ENCODE results near the gene MRPS10.

Gene MRPS10

GRCh38 chr6:42159431-42160024, 58.1 kb downstream of the MRPS10 start:
- no peak for DNase-seq (ENCODE audit: extremely low read depth, low read depth)
- H3K4me3 ChIP-seq (replicated peaks; ENCODE audit: low read depth, low read length) = no peak overlapping the region
- TF ChIP-seq CTCF (IDR thresholded peaks at IDR 0.05; ENCODE audit: low read depth, low read length, missing control alignments) = no peak

DNA sequence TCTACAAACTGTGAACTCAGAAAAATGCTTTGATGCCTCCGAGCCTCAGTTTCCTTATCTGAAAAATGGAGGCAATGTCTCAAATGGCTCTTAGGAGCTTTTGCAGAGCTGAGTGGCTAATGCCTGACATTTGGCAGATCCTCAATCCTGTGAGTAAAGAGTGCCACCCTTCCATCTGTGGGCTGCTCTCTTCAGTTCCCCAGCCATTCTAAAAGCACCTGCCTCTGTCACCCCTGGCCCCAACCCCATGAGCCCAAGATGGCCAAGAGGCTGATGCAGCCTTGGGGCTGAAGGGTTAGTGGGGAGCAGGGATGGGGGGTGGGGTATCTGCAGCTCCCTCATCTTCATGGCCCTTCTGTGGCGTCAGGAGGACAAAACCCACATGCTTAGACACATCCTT, 59.0 kb downstream of the MRPS10 start:
- DNase-seq (ENCODE audit: extremely low read depth, low read depth) = no peak
- H3K4me3 ChIP-seq (replicated peaks; ENCODE audit: low read depth, low read length) = no peak overlapping the region
- no peak for TF ChIP-seq CTCF (IDR thresholded peaks at IDR 0.05; ENCODE audit: low read depth, low read length, missing control alignments)

DNA sequence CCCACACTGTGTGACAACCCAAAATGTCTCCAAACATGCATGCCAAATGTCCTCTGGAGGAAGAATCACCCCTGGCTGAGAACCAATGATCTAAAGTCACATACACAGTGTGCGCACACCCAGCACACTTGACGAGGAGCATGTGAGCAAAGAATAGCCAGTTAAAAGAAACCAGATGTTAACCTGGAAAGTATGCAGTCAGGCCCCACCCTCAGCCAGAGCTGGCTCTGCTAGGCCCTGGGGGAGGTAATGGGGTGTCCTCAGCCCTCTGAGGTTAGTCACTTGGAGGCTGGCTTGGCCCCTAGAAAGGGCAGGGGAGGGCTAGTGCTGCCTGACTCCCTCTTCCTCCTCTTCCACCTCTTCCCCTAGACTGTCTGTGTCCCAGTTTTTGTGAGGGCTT, 59.6 kb downstream of the MRPS10 start:
- peak; percentile 54 for DNase-seq (ENCODE audit: extremely low read depth, low read depth)
- TF ChIP-seq CTCF (IDR thresholded peaks at IDR 0.05; ENCODE audit: low read depth, low read length, missing control alignments) = no peak

More for the DNA sequence above, 59.6 kb downstream of the MRPS10 start:
- H3K4me3 ChIP-seq (replicated peaks; ENCODE audit: low read depth, low read length) = no peak overlapping the region
